ENCODE measurements around the gene POLL. TPM values are rescaled to one million over a fixed set of nuclear protein-coding genes. Genes with fewer than 3 reads are reported as not detected.

Gene POLL
- total RNA-seq, 1 experiment from 2014 or later, result 27.2 TPM

DNA sequence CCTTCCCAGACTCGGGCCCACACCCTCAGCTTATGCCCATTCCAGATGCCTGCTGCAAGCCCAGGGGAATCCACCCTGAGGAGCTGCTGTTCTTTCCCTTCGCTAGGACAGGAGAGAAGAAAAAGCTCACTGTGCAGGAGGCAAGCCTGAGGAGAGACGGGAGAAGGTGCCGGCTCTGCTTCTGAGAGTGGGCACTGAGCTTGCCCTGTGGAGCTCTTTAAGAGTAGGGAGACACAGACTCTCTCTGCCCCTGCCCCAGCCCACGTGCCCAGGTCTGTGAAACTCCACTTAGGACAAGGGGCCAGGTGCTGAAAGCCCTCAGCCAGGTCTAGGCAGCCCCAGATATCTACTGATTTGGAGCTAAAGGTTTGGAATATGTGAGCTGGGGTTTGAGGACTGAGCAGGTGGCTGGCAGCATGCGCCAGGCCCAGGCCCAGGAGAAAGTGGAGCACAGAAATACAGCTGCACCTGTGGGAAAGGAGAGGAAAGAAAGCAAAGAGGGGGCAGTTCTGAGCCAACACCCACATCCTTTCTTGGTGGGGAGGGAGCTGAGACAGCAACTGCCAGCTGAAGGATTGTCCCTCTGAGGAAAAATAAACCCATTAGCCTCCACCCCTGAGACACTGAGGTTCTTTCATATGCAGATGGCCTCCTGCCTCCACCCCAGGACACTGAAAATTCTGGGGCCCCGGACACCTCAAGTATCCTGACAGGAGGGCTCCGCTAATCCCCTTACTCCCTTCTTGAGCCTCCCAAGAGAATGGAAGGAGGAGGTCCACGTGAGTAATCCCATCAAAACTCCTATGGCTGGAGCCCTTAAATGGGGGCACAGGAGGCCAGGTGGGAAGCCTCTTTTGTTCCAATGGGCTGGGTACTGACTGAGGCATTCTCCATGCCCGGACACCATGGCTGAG is 7.3 kb downstream of the POLL start:
- no peak for DNase-seq (ENCODE audit: low spot score)
- TF ChIP-seq, protein P1, sequence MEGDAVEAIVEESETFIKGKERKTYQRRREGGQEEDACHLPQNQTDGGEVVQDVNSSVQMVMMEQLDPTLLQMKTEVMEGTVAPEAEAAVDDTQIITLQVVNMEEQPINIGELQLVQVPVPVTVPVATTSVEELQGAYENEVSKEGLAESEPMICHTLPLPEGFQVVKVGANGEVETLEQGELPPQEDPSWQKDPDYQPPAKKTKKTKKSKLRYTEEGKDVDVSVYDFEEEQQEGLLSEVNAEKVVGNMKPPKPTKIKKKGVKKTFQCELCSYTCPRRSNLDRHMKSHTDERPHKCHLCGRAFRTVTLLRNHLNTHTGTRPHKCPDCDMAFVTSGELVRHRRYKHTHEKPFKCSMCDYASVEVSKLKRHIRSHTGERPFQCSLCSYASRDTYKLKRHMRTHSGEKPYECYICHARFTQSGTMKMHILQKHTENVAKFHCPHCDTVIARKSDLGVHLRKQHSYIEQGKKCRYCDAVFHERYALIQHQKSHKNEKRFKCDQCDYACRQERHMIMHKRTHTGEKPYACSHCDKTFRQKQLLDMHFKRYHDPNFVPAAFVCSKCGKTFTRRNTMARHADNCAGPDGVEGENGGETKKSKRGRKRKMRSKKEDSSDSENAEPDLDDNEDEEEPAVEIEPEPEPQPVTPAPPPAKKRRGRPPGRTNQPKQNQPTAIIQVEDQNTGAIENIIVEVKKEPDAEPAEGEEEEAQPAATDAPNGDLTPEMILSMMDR (conservative IDR thresholded peaks at IDR 0.05; ENCODE audit: low read depth, low read length), result no peak
- no peak for TF ChIP-seq EZH2 (IDR thresholded peaks at IDR 0.05; ENCODE audit: borderline replicate concordance, low read depth, low read length, poor library complexity, severe bottlenecking)
- Histone ChIP-seq H3K4me1 (ENCODE audit: insufficient read depth, low read length, poor library complexity, severe bottlenecking) (no peaks in the 10 kb centered on the region), H3K36me3 (ENCODE audit: insufficient read depth, low read length, poor library complexity, severe bottlenecking) (peaks cover 7% of the 10 kb centered on the region), H3K27ac (ENCODE audit: low read depth, low read length, poor library complexity, severe bottlenecking) (no peak overlapping the region), H3K9me3 (ENCODE audit: low read depth, low read length, poor library complexity, severe bottlenecking) (no peaks in the 10 kb centered on the region), H3K27me3 (replicated peaks; ENCODE audit: insufficient read depth, low read depth, low read length, poor library complexity) (no peaks in the 10 kb centered on the region), H3K4me3 (ENCODE audit: low read depth, low read length, poor library complexity, severe bottlenecking) (no peak overlapping the region)
- intact Hi-C loops (cut with micrococcal nuclease; ENCODE audit: unreplicated experiment), result no loop called here
- POLR2A ChIA-PET (ENCODE audit: low non-redundant PET), result interaction anchor here (0.7 kb wide), 1 partner anchor 695 kb away, joined by 10 read pairs; no protein-coding TSS in a partner anchor
- BruUV-seq (replicated peaks), result no TSS peak
- CTCF ChIA-PET, result no interaction called here

DNA sequence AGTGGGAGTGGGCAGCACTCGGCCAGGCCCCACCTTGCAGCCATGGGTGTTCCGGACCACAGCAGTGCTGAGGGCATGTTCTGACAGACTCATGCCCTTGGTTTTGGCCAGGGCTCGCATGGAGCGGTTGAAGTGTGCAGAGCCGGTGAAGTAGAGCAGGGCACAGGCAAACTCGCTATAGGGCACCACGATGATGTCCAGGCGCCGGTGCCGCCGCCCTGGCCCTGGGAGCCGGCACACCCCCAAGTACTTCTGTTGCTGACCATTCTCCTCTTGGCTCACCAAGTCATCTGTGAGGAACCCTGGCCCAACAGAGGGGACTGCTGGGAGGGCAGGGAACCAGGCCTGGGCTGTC is 8.6 kb downstream of the POLL start:
- H3K9me3 ChIP-seq (ENCODE audit: low read depth, low read length, poor library complexity, severe bottlenecking), result no peaks in the 10 kb centered on the region
- H3K27me3 ChIP-seq (replicated peaks; ENCODE audit: insufficient read depth, low read depth, low read length, poor library complexity), result no peaks in the 10 kb centered on the region
- no peak overlapping the region for H3K27ac ChIP-seq (ENCODE audit: low read depth, low read length, poor library complexity, severe bottlenecking)
- BruUV-seq (replicated peaks), result no TSS peak
- POLR2A ChIA-PET (ENCODE audit: low non-redundant PET), result no interaction called here
- intact Hi-C loops (cut with micrococcal nuclease; ENCODE audit: unreplicated experiment), result no loop called here
- H3K4me1 ChIP-seq (ENCODE audit: insufficient read depth, low read length, poor library complexity, severe bottlenecking), result peaks cover 5% of the 10 kb centered on the region
- DNase-seq (ENCODE audit: low spot score), result no peak
- CTCF ChIA-PET, result no interaction called here
- H3K4me3 ChIP-seq (ENCODE audit: low read depth, low read length, poor library complexity, severe bottlenecking), result no peak overlapping the region
- H3K36me3 ChIP-seq (ENCODE audit: insufficient read depth, low read length, poor library complexity, severe bottlenecking), result peaks cover 7% of the 10 kb centered on the region
- TF ChIP-seq, protein P1 (conservative IDR thresholded peaks at IDR 0.05; ENCODE audit: low read depth, low read length), result no peak
- no peak for TF ChIP-seq EZH2 (IDR thresholded peaks at IDR 0.05; ENCODE audit: borderline replicate concordance, low read depth, low read length, poor library complexity, severe bottlenecking)

DNA sequence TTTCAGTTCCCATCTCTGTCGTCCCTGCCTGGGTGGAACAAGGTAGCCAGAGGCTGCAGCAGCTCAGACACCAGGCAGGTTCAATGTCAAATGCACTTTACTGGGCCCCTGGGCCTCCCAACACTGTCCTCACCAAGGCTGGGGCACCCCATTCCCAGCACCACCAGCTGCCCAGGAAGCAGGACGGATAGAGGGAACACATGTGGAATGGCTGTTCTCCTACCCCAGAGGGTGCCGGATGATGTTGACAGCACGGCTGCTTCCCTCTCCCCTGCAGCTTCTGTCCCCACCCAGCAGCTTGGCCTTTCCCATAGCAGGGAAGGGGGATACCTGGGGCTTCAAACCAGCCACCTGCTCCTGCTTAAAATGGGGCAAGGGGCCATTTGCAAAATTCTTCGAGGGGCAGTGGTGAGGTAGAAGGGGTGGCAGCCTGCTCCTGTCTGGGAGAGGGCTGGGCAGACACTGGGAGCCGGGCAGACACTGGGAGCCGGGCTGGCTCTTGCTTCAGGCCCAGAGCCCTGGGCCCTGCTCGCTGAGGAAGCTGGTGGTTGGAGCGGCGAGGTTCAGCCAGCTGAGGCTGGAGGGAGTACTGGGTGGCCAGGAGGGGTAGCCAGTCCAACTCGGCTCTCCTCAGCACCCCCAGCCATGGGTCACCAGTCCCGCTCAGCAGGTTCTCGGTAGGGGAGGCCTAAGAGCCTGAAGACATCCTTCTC is 9.1 kb downstream of the POLL start:
- DNase-seq (ENCODE audit: low spot score), result no peak
- no peaks in the 10 kb centered on the region for H3K27me3 ChIP-seq (replicated peaks; ENCODE audit: insufficient read depth, low read depth, low read length, poor library complexity)
- no peak overlapping the region for H3K4me3 ChIP-seq (ENCODE audit: low read depth, low read length, poor library complexity, severe bottlenecking)
- TF ChIP-seq, protein P1 (conservative IDR thresholded peaks at IDR 0.05; ENCODE audit: low read depth, low read length), result no peak
- TF ChIP-seq EZH2 (IDR thresholded peaks at IDR 0.05; ENCODE audit: borderline replicate concordance, low read depth, low read length, poor library complexity, severe bottlenecking), result no peak
- H3K36me3 ChIP-seq (ENCODE audit: insufficient read depth, low read length, poor library complexity, severe bottlenecking), result peaks cover 7% of the 10 kb centered on the region
- CTCF ChIA-PET, result interaction anchor here (0.9 kb wide), 1 partner anchor 9 kb away, joined by 3 read pairs; no protein-coding TSS in a partner anchor
- intact Hi-C loops (cut with micrococcal nuclease; ENCODE audit: unreplicated experiment), result no loop called here
- peaks cover 10% of the 10 kb centered on the region for H3K4me1 ChIP-seq (ENCODE audit: insufficient read depth, low read length, poor library complexity, severe bottlenecking)
- no peaks in the 10 kb centered on the region for H3K9me3 ChIP-seq (ENCODE audit: low read depth, low read length, poor library complexity, severe bottlenecking)
- POLR2A ChIA-PET (ENCODE audit: low non-redundant PET), result no interaction called here
- no TSS peak for BruUV-seq (replicated peaks)
- H3K27ac ChIP-seq (ENCODE audit: low read depth, low read length, poor library complexity, severe bottlenecking), result no peak overlapping the region
